HG03135 (cell line): ENCODE measurements around the gene CDK6.
A peak's percentile ranks its signal among the peaks of the same experiment; 100 is the strongest.

Source experiments
- ATAC-seq: cut with Tn5 transposase; IDR thresholded peaks from one replicate; pipeline ENCODE4 v1.9.1; 2021; ENCODE audit warnings: mild to moderate bottlenecking, moderate library complexity; ENCODE audit not compliant: unreplicated experiment

The CDK6 gene

GRCh38 chr7:92631067-92631849, 205.1 kb downstream of the CDK6 start:
- ATAC-seq, result peak; percentile 67

- ATAC-seq, result no peak
Observed at GRCh38 chr7:92629779-92630178, 206.6 kb downstream of the CDK6 start.

- no peak for ATAC-seq
Observed at GRCh38 chr7:92627956-92628355, 208.4 kb downstream of the CDK6 start.

- ATAC-seq, result no peak
Observed at GRCh38 chr7:92626281-92626809, 210.0 kb downstream of the CDK6 start.

- no peak for ATAC-seq
Observed at GRCh38 chr7:92625617-92626016, 210.8 kb downstream of the CDK6 start.

GRCh38 chr7:92624298-92624996, 211.9 kb downstream of the CDK6 start:
- no peak for ATAC-seq

GRCh38 chr7:92623544-92623943, 212.8 kb downstream of the CDK6 start:
- no peak for ATAC-seq

GRCh38 chr7:92622685-92623084, 213.7 kb downstream of the CDK6 start:
- no peak for ATAC-seq

GRCh38 chr7:92622030-92622429, 214.3 kb downstream of the CDK6 start:
- ATAC-seq, result peak; percentile 50

- peak; percentile 42 for ATAC-seq
Observed at GRCh38 chr7:92621561-92622023, 214.8 kb downstream of the CDK6 start.

GRCh38 chr7:92621026-92621540, 215.3 kb downstream of the CDK6 start:
- ATAC-seq, result peak; percentile 54

- no peak for ATAC-seq
Observed at GRCh38 chr7:92615861-92616260, 220.5 kb downstream of the CDK6 start.

- no peak for ATAC-seq
Observed at GRCh38 chr7:92614660-92615174, 221.7 kb downstream of the CDK6 start.

GRCh38 chr7:92613720-92614119, 222.7 kb downstream of the CDK6 start:
- ATAC-seq, result no peak

- no peak for ATAC-seq
Observed at GRCh38 chr7:92613214-92613613, 223.2 kb downstream of the CDK6 start.

- no peak for ATAC-seq
Observed at GRCh38 chr7:92612501-92612900, 223.9 kb downstream of the CDK6 start.

GRCh38 chr7:92611735-92612134, 224.6 kb downstream of the CDK6 start:
- no peak for ATAC-seq

GRCh38 chr7:92609921-92610518, 226.4 kb downstream of the CDK6 start:
- ATAC-seq, result no peak

GRCh38 chr7:92608380-92609322, 227.7 kb downstream of the CDK6 start:
- no peak for ATAC-seq

GRCh38 chr7:92606985-92607384, 229.4 kb downstream of the CDK6 start:
- ATAC-seq, result no peak
